Glutamatergic neuron (in vitro differentiated cells): Measurements from ENCODE around the gene TMPRSS2. TPM values are rescaled to one million over a fixed set of nuclear protein-coding genes. Genes with fewer than 3 reads are reported as not detected.

Source experiments
- DNase-seq: peaks from one replicate; pipeline ENCODE4 v3.0.0; 2022
- H3K27ac Mint-ChIP-seq: one replicate; pipeline ENCODE4 v1.8.0; 2020; ENCODE audit warnings: mild to moderate bottlenecking, mixed read lengths, inconsistent platforms; ENCODE audit not compliant: unreplicated experiment
- H3K27me3 Mint-ChIP-seq: one replicate; pipeline ENCODE4 v1.8.0; 2020; ENCODE audit warnings: mild to moderate bottlenecking, moderate library complexity, mixed read lengths, inconsistent platforms; ENCODE audit not compliant: unreplicated experiment
- H3K36me3 Mint-ChIP-seq: one replicate; pipeline ENCODE4 v1.8.0; 2020; ENCODE audit warnings: mild to moderate bottlenecking, mixed read lengths, inconsistent platforms; ENCODE audit not compliant: unreplicated experiment
- H3K4me1 Mint-ChIP-seq: one replicate; pipeline ENCODE4 v1.8.0; 2020; ENCODE audit warnings: mild to moderate bottlenecking, low read depth, mixed read lengths, inconsistent platforms; ENCODE audit not compliant: unreplicated experiment
- H3K4me3 Mint-ChIP-seq: one replicate; pipeline ENCODE4 v1.8.0; 2020; ENCODE audit warnings: mild to moderate bottlenecking, mixed read lengths, inconsistent platforms; ENCODE audit not compliant: unreplicated experiment
- H3K9me3 Mint-ChIP-seq: one replicate; pipeline ENCODE4 v1.8.0; 2020; ENCODE audit warnings: mild to moderate bottlenecking, moderate library complexity, mixed read lengths, inconsistent platforms; ENCODE audit not compliant: unreplicated experiment
- CTCF ChIP-seq: fragments of 200-600 bp; sonication (generic); IDR thresholded peaks from one replicate; pipeline ENCODE4 v1.5.0; 2021; ENCODE audit not compliant: partially characterized antibody, unreplicated experiment
- total RNA-seq: library from RNA; stranded (reverse); fragmentation: NEBNext Ultra II Directional; extraction: Animal tissue kit (Norgen Biotek cat#: 25700); gene quantifications from one replicate; pipeline ENCODE4 v1.2.1, GENCODE V29; 2021; ENCODE audit not compliant: unreplicated experiment

The TMPRSS2 gene
- total RNA-seq, 1 donor from 2014 or later = not detected

GRCh38 chr21:41431788-41432548, 76.0 kb downstream of the TMPRSS2 start:
- DNase-seq = no peak
- H3K4me1 Mint-ChIP-seq = peaks cover 7% of the 10 kb centered on the region
- H3K27me3 Mint-ChIP-seq = peaks cover 2% of the 10 kb centered on the region
- no peak for TF ChIP-seq CTCF
- H3K9me3 Mint-ChIP-seq = peaks cover 2% of the 10 kb centered on the region
- no peak overlapping the region for H3K27ac Mint-ChIP-seq
- no peak overlapping the region for H3K4me3 Mint-ChIP-seq
- peaks cover 8% of the 10 kb centered on the region for H3K36me3 Mint-ChIP-seq

GRCh38 chr21:41429925-41430491, 78.0 kb downstream of the TMPRSS2 start:
- no peak overlapping the region for H3K27ac Mint-ChIP-seq
- H3K36me3 Mint-ChIP-seq = no peaks in the 10 kb centered on the region
- no peak overlapping the region for H3K4me3 Mint-ChIP-seq
- DNase-seq = no peak
- peaks cover 2% of the 10 kb centered on the region for H3K27me3 Mint-ChIP-seq
- TF ChIP-seq CTCF = no peak
- H3K4me1 Mint-ChIP-seq = peaks cover 7% of the 10 kb centered on the region
- peaks cover 3% of the 10 kb centered on the region for H3K9me3 Mint-ChIP-seq

GRCh38 chr21:41429305-41429704, 78.7 kb downstream of the TMPRSS2 start:
- TF ChIP-seq CTCF = no peak
- peaks cover 3% of the 10 kb centered on the region for H3K9me3 Mint-ChIP-seq
- H3K36me3 Mint-ChIP-seq = no peaks in the 10 kb centered on the region
- H3K4me3 Mint-ChIP-seq = no peak overlapping the region
- H3K27me3 Mint-ChIP-seq = peaks cover 2% of the 10 kb centered on the region
- DNase-seq = no peak
- H3K27ac Mint-ChIP-seq = no peak overlapping the region
- peaks cover 7% of the 10 kb centered on the region for H3K4me1 Mint-ChIP-seq

- no peaks in the 10 kb centered on the region for H3K36me3 Mint-ChIP-seq
- H3K9me3 Mint-ChIP-seq = peaks cover 3% of the 10 kb centered on the region
- peaks cover 7% of the 10 kb centered on the region for H3K4me1 Mint-ChIP-seq
- no peak for TF ChIP-seq CTCF
- H3K27ac Mint-ChIP-seq = no peak overlapping the region
- no peak for DNase-seq
- H3K4me3 Mint-ChIP-seq = no peak overlapping the region
- H3K27me3 Mint-ChIP-seq = peaks cover 2% of the 10 kb centered on the region
Observed at GRCh38 chr21:41428847-41429246, 79.1 kb downstream of the TMPRSS2 start.

- Mint-ChIP-seq H3K36me3 (no peaks in the 10 kb centered on the region), H3K4me1 (peaks cover 7% of the 10 kb centered on the region), H3K4me3 (peak overlapping the region; percentile 11), H3K9me3 (peaks cover 3% of the 10 kb centered on the region), H3K27ac (no peak overlapping the region), H3K27me3 (peaks cover 2% of the 10 kb centered on the region)
- no peak for TF ChIP-seq CTCF
- DNase-seq = no peak
Observed at GRCh38 chr21:41428311-41428710, 79.6 kb downstream of the TMPRSS2 start.
